ENCODE results near the gene BZW1.
"Not testable (repeated sequence)": the region's sequence is repeated elsewhere in the genome, so short reads cannot be mapped to it uniquely, and the experiment has no call there.

Gene BZW1

GRCh38 chr2:200814276-200814815 lies 2.6 kb downstream of the BZW1 start:
- Histone ChIP-seq H3K4me1 (ENCODE audit: control insufficient read depth, insufficient read depth, low read length) (peaks cover 37% of the 10 kb centered on the region), H3K9me3 (replicated peaks; ENCODE audit: low read length) (no peaks in the 10 kb centered on the region), H3K9ac (ENCODE audit: low read depth, low read length) (peak overlapping the region; percentile 99)

GRCh38 chr2:200814917-200815316 lies 3.2 kb downstream of the BZW1 start:
- Histone ChIP-seq H3K36me3 (ENCODE audit: insufficient read depth, low read length) (peaks cover 76% of the 10 kb centered on the region), H3K27me3 (ENCODE audit: control insufficient read depth, insufficient read depth, low read length) (no peaks in the 10 kb centered on the region), H3K4me1 (ENCODE audit: control insufficient read depth, insufficient read depth, low read length) (peaks cover 33% of the 10 kb centered on the region), H3K9ac (ENCODE audit: low read depth, low read length) (peak overlapping the region; percentile 5), H3K9me3 (replicated peaks; ENCODE audit: low read length) (no peaks in the 10 kb centered on the region), H3K4me2 (ENCODE audit: low read length) (peak overlapping the region; percentile 90), H3K4me3 (ENCODE audit: low read length) (peak overlapping the region; percentile 97)

More at GRCh38 chr2:200814276-200814815, 2.6 kb downstream of the BZW1 start:
- Histone ChIP-seq H3K36me3 (ENCODE audit: insufficient read depth, low read length) (peaks cover 70% of the 10 kb centered on the region), H3K4me2 (ENCODE audit: low read length) (peak overlapping the region; percentile 90), H3K27me3 (ENCODE audit: control insufficient read depth, insufficient read depth, low read length) (no peaks in the 10 kb centered on the region), H3K4me3 (ENCODE audit: low read length) (peak overlapping the region; percentile 97)

GRCh38 chr2:200818732-200819131 lies 7.0 kb downstream of the BZW1 start:
- H3K27me3 ChIP-seq (ENCODE audit: control insufficient read depth, insufficient read depth, low read length); H3K4me2 ChIP-seq (ENCODE audit: low read length); H3K9me3 ChIP-seq (replicated peaks; ENCODE audit: low read length); H3K4me3 ChIP-seq (ENCODE audit: low read length); H3K9ac ChIP-seq (ENCODE audit: low read depth, low read length): not testable (repeated sequence)
- Histone ChIP-seq H3K4me1 (ENCODE audit: control insufficient read depth, insufficient read depth, low read length) (peaks cover 17% of the 10 kb centered on the region), H3K36me3 (ENCODE audit: insufficient read depth, low read length) (peaks cover 83% of the 10 kb centered on the region)

- peaks cover 75% of the 10 kb centered on the region for H3K36me3 ChIP-seq (ENCODE audit: insufficient read depth, low read length)
- no peaks in the 10 kb centered on the region for H3K4me1 ChIP-seq (ENCODE audit: control insufficient read depth, insufficient read depth, low read length)
- no peak overlapping the region for H3K4me2 ChIP-seq (ENCODE audit: low read length)
- H3K4me3 ChIP-seq (ENCODE audit: low read length): no peak overlapping the region
- no peaks in the 10 kb centered on the region for H3K9me3 ChIP-seq (replicated peaks; ENCODE audit: low read length)
- no peak overlapping the region for H3K9ac ChIP-seq (ENCODE audit: low read depth, low read length)
- H3K27me3 ChIP-seq (ENCODE audit: control insufficient read depth, insufficient read depth, low read length): no peaks in the 10 kb centered on the region
Observed at GRCh38 chr2:200820573-200821234, 9.0 kb downstream of the BZW1 start.

- no peaks in the 10 kb centered on the region for H3K4me1 ChIP-seq (ENCODE audit: control insufficient read depth, insufficient read depth, low read length)
- H3K4me3 ChIP-seq (ENCODE audit: low read length): no peak overlapping the region
- no peaks in the 10 kb centered on the region for H3K9me3 ChIP-seq (replicated peaks; ENCODE audit: low read length)
- no peak overlapping the region for H3K4me2 ChIP-seq (ENCODE audit: low read length)
- H3K36me3 ChIP-seq (ENCODE audit: insufficient read depth, low read length): peaks cover 71% of the 10 kb centered on the region
- no peaks in the 10 kb centered on the region for H3K27me3 ChIP-seq (ENCODE audit: control insufficient read depth, insufficient read depth, low read length)
- H3K9ac ChIP-seq (ENCODE audit: low read depth, low read length): no peak overlapping the region
Observed at GRCh38 chr2:200821686-200822245, 10.1 kb downstream of the BZW1 start.

- Histone ChIP-seq H3K4me2 (ENCODE audit: low read length) (no peak overlapping the region), H3K9me3 (replicated peaks; ENCODE audit: low read length) (no peaks in the 10 kb centered on the region), H3K9ac (ENCODE audit: low read depth, low read length) (no peak overlapping the region), H3K4me3 (ENCODE audit: low read length) (no peak overlapping the region), H3K36me3 (ENCODE audit: insufficient read depth, low read length) (peaks cover 35% of the 10 kb centered on the region), H3K27me3 (ENCODE audit: control insufficient read depth, insufficient read depth, low read length) (no peaks in the 10 kb centered on the region), H3K4me1 (ENCODE audit: control insufficient read depth, insufficient read depth, low read length) (no peaks in the 10 kb centered on the region)
Observed at GRCh38 chr2:200828104-200828503, 16.4 kb downstream of the BZW1 start.

- Histone ChIP-seq H3K27me3 (ENCODE audit: control insufficient read depth, insufficient read depth, low read length) (no peaks in the 10 kb centered on the region), H3K36me3 (ENCODE audit: insufficient read depth, low read length) (peaks cover 35% of the 10 kb centered on the region), H3K9me3 (replicated peaks; ENCODE audit: low read length) (no peaks in the 10 kb centered on the region), H3K4me2 (ENCODE audit: low read length) (no peak overlapping the region), H3K4me3 (ENCODE audit: low read length) (no peak overlapping the region), H3K4me1 (ENCODE audit: control insufficient read depth, insufficient read depth, low read length) (no peaks in the 10 kb centered on the region), H3K9ac (ENCODE audit: low read depth, low read length) (no peak overlapping the region)
Observed at GRCh38 chr2:200828572-200829257, 17.0 kb downstream of the BZW1 start.

- H3K9me3 ChIP-seq (replicated peaks; ENCODE audit: low read length): no peaks in the 10 kb centered on the region
- H3K36me3 ChIP-seq (ENCODE audit: insufficient read depth, low read length): peaks cover 30% of the 10 kb centered on the region
- H3K27me3 ChIP-seq (ENCODE audit: control insufficient read depth, insufficient read depth, low read length): no peaks in the 10 kb centered on the region
- H3K4me1 ChIP-seq (ENCODE audit: control insufficient read depth, insufficient read depth, low read length): no peaks in the 10 kb centered on the region
- H3K4me2 ChIP-seq (ENCODE audit: low read length): no peak overlapping the region
- no peak overlapping the region for H3K9ac ChIP-seq (ENCODE audit: low read depth, low read length)
- H3K4me3 ChIP-seq (ENCODE audit: low read length): no peak overlapping the region
Observed at GRCh38 chr2:200829258-200829655, 17.5 kb downstream of the BZW1 start.

GRCh38 chr2:200834701-200835100 lies 23.0 kb downstream of the BZW1 start:
- H3K9ac ChIP-seq (ENCODE audit: low read depth, low read length): no peak overlapping the region
- H3K36me3 ChIP-seq (ENCODE audit: insufficient read depth, low read length): no peaks in the 10 kb centered on the region
- H3K4me2 ChIP-seq (ENCODE audit: low read length): no peak overlapping the region
- H3K4me3 ChIP-seq (ENCODE audit: low read length): no peak overlapping the region
- H3K27me3 ChIP-seq (ENCODE audit: control insufficient read depth, insufficient read depth, low read length): no peaks in the 10 kb centered on the region
- peaks cover 3% of the 10 kb centered on the region for H3K9me3 ChIP-seq (replicated peaks; ENCODE audit: low read length)
- H3K4me1 ChIP-seq (ENCODE audit: control insufficient read depth, insufficient read depth, low read length): no peaks in the 10 kb centered on the region

- Histone ChIP-seq H3K9ac (ENCODE audit: low read depth, low read length) (no peak overlapping the region), H3K36me3 (ENCODE audit: insufficient read depth, low read length) (no peaks in the 10 kb centered on the region), H3K27me3 (ENCODE audit: control insufficient read depth, insufficient read depth, low read length) (no peaks in the 10 kb centered on the region), H3K9me3 (replicated peaks; ENCODE audit: low read length) (peaks cover 3% of the 10 kb centered on the region), H3K4me3 (ENCODE audit: low read length) (no peak overlapping the region), H3K4me2 (ENCODE audit: low read length) (no peak overlapping the region), H3K4me1 (ENCODE audit: control insufficient read depth, insufficient read depth, low read length) (no peaks in the 10 kb centered on the region)
Observed at GRCh38 chr2:200839513-200839912, 27.8 kb downstream of the BZW1 start.

- Histone ChIP-seq H3K4me2 (ENCODE audit: low read length) (no peak overlapping the region), H3K36me3 (ENCODE audit: insufficient read depth, low read length) (no peaks in the 10 kb centered on the region), H3K9me3 (replicated peaks; ENCODE audit: low read length) (no peaks in the 10 kb centered on the region), H3K4me3 (ENCODE audit: low read length) (no peak overlapping the region), H3K9ac (ENCODE audit: low read depth, low read length) (no peak overlapping the region), H3K4me1 (ENCODE audit: control insufficient read depth, insufficient read depth, low read length) (no peaks in the 10 kb centered on the region), H3K27me3 (ENCODE audit: control insufficient read depth, insufficient read depth, low read length) (no peaks in the 10 kb centered on the region)
Observed at GRCh38 chr2:200843993-200844948, 32.6 kb downstream of the BZW1 start.

All from skeletal muscle satellite cell (primary cell).